Esophagus (tissue), 2 donors: ENCODE data around the gene TIAM1. TPM values are rescaled to one million over a fixed set of nuclear protein-coding genes. Genes with fewer than 3 reads are reported as not detected.
A peak's percentile ranks its signal among the peaks of the same experiment; 100 is the strongest.

ENCODE experiments used
- H3K27ac ChIP-seq, 2 donors: one replicate each; pipeline ENCODE4 v1.5.1; 2013; ENCODE audit warnings: low read depth in 2 of 2, mild to moderate bottlenecking in 2 of 2, inconsistent platforms in 1 of 2, low read length in 1 of 2, moderate library complexity in 1 of 2
- H3K27me3 ChIP-seq, 2 donors: one replicate each; pipeline ENCODE4 v1.6.1; 2013; ENCODE audit warnings: low read length in 2 of 2, control low read depth in 1 of 2, mild to moderate bottlenecking in 1 of 2; ENCODE audit not compliant: insufficient read depth in 2 of 2, control insufficient read depth in 1 of 2
- H3K36me3 ChIP-seq, 2 donors: one replicate each; pipeline ENCODE4 v1.6.1; 2013; ENCODE audit warnings: low read length in 1 of 2; ENCODE audit not compliant: control insufficient read depth in 2 of 2, insufficient read depth in 2 of 2
- H3K4me1 ChIP-seq, 2 donors: one replicate each; pipeline ENCODE4 v1.6.1; 2013; ENCODE audit warnings: low read length in 1 of 2; ENCODE audit not compliant: control insufficient read depth in 2 of 2, insufficient read depth in 2 of 2
- H3K4me3 ChIP-seq, 2 donors: one replicate each; pipeline ENCODE4 v1.5.1; 2013; ENCODE audit warnings: low read length in 2 of 2, mild to moderate bottlenecking in 2 of 2, low read depth in 1 of 2, moderate library complexity in 1 of 2
- H3K9me3 ChIP-seq, 2 donors: one replicate each; pipeline ENCODE4 v1.6.1; 2013; ENCODE audit warnings: mild to moderate bottlenecking in 2 of 2, low read depth in 1 of 2, low read length in 1 of 2, moderate library complexity in 1 of 2; ENCODE audit not compliant: control insufficient read depth in 2 of 2, insufficient read depth in 1 of 2
- WGBS, 2 donors: extraction: QIAGEN DNeasy Blood & Tissue Kit; methylation state at CpG; one replicate each; pipeline ENCODE4 v1.1.7; 2013; 5-methylcytosine and 5-hydroxymethylcytosine counted together
- polyA plus RNA-seq, 2 donors: library from polyadenylated mRNA; stranded (reverse); fragments of 200-250 nt; gene quantifications; one replicate each; pipeline ENCODE4 v1.2.3, GENCODE V29; 2013
- donor health status: healthy with polysubstance abuse.
- donor health status: Bipolar disorder and iron deficiency.

The TIAM1 gene
- polyA plus RNA-seq, 2 donors: 19.5 to 24.3 TPM

- no peaks in the 10 kb centered on the region for H3K27me3 ChIP-seq
- WGBS, 2 donors: 61 to 72% methylated on average over 6 of the region's 6 CpGs
- no peak overlapping the region for H3K27ac ChIP-seq
- H3K4me3 ChIP-seq: no peak overlapping the region
- no peaks in the 10 kb centered on the region for H3K4me1 ChIP-seq
- no peaks in the 10 kb centered on the region for H3K9me3 ChIP-seq
- no peaks in the 10 kb centered on the region for H3K36me3 ChIP-seq
Observed at GRCh38 chr21:31371715-31372470, 27.8 kb upstream of the TIAM1 start.

DNA sequence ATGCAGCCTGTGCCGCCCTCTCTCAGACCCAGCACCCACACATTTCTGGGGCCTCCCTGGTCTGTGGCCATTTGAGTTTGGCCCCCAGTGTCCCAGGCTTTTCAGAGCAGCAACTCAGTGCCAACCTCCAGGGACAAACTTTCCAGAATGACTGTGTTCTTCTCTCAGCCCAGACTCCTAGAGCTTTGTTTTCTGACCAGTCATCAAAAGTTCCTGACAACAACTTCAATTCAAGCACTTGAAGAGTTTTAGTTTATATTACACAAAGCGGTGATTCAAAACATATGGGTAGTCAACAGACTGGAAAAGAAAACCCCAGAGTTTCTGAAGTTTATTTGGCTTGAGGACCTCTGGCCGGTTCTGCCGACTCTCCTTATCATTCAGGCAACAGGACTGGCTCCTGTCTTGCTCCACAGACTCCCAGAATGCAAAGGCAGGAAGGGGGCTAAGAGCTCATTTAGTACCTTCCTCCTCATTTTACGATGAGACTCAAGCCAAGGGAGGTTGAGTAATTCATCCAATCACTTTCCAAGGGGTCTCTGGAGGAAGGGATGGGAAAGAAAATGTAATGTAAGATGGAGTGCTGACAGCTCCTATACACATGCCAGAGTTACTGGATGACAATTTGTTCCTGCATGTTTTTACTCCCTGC lies 27.0 kb upstream of the TIAM1 start:
- Histone ChIP-seq H3K4me3 (no peak overlapping the region), H3K27ac (no peak overlapping the region), H3K4me1 (no peaks in the 10 kb centered on the region), H3K9me3 (no peaks in the 10 kb centered on the region), H3K27me3 (no peaks in the 10 kb centered on the region), H3K36me3 (no peaks in the 10 kb centered on the region)
- 67 to 79% methylated on average over 5 of the region's 5 CpGs for WGBS, 2 donors

DNA sequence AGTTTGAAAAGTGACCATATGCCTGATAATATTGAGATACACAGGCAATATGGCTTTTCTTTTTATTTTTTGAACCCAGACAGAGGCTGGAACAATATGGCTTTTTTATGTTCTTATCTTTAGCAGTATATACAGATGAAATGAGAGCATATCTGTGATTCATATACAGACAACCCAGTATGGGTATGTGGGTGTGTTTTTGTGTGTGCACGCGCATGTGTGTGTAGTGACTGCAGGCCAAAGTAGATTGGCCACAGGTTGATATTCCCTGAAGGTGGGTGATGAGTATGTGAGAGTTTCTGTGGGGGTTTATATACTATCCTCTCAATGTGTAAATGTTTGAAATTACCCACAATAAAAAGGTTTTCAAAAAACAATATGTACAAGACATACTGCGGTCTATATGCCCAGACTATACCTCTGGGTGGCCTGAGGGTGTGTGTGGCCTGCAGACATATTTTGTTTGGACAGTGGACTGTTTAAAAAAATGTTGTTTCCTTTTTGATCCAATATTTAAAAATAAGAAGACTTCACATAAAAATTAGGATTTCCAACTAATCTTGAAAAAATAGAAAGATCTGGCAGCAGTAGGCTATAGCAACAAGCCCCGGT lies 26.3 kb upstream of the TIAM1 start:
- H3K4me1 ChIP-seq: no peaks in the 10 kb centered on the region
- no peak overlapping the region for H3K27ac ChIP-seq
- no peak overlapping the region for H3K4me3 ChIP-seq

GRCh38 chr21:31368361-31368760 lies 24.3 kb upstream of the TIAM1 start:
- Histone ChIP-seq H3K4me3 (no peak overlapping the region), H3K27me3 (no peaks in the 10 kb centered on the region), H3K4me1 (no peaks in the 10 kb centered on the region), H3K27ac (no peak overlapping the region), H3K36me3 (no peaks in the 10 kb centered on the region), H3K9me3 (no peaks in the 10 kb centered on the region)
- 76 to 83% methylated on average over 7 of the region's 7 CpGs for WGBS, 2 donors

More for the DNA sequence above, 26.3 kb upstream of the TIAM1 start:
- no peaks in the 10 kb centered on the region for H3K27me3 ChIP-seq
- WGBS, 2 donors: 85 to 89% methylated on average over 4 of the region's 4 CpGs
- H3K9me3 ChIP-seq: no peaks in the 10 kb centered on the region
- H3K36me3 ChIP-seq: no peaks in the 10 kb centered on the region

GRCh38 chr21:31367801-31368200 lies 23.7 kb upstream of the TIAM1 start:
- H3K4me1 ChIP-seq: no peaks in the 10 kb centered on the region
- no peak overlapping the region for H3K4me3 ChIP-seq
- no peak overlapping the region for H3K27ac ChIP-seq
- no peaks in the 10 kb centered on the region for H3K27me3 ChIP-seq
- no peaks in the 10 kb centered on the region for H3K9me3 ChIP-seq
- WGBS, 2 donors: 90 to 95% methylated on average over 2 of the region's 2 CpGs
- H3K36me3 ChIP-seq: no peaks in the 10 kb centered on the region

DNA sequence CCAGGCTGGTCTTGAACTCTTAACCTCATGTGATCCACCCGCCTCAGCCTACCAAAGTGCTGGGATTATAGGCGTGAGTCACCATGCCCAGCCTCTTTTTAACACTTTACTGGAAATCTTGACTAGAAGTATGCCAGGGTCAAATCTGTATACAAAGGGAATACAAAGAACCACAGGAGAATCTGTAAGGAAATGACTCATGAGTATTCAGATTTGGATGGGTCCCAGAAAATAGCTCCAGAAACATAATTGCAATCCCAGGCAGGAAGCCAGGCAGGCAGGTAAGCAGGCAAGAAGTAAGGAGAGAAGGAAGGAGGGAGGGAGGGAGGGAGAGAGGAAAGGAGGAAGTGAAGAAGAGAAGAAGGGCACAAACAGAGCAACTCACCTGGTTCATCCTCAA lies 22.8 kb upstream of the TIAM1 start:
- peak overlapping the region in 1 of 2 donors; percentile 8 for H3K27ac ChIP-seq
- no peaks in the 10 kb centered on the region for H3K9me3 ChIP-seq
- no peaks in the 10 kb centered on the region for H3K36me3 ChIP-seq
- no peak overlapping the region for H3K4me3 ChIP-seq
- H3K4me1 ChIP-seq: no peaks in the 10 kb centered on the region
- H3K27me3 ChIP-seq: no peaks in the 10 kb centered on the region
- WGBS, 2 donors: 36 to 58% methylated on average over 2 of the region's 2 CpGs

GRCh38 chr21:31364253-31364945 lies 20.3 kb upstream of the TIAM1 start:
- H3K4me3 ChIP-seq: no peak overlapping the region
- H3K9me3 ChIP-seq: no peaks in the 10 kb centered on the region
- H3K36me3 ChIP-seq: no peaks in the 10 kb centered on the region
- no peak overlapping the region for H3K27ac ChIP-seq
- no peaks in the 10 kb centered on the region for H3K27me3 ChIP-seq
- H3K4me1 ChIP-seq: no peaks in the 10 kb centered on the region
- WGBS, 2 donors: 87 to 92% methylated on average over 4 of the region's 4 CpGs

GRCh38 chr21:31363720-31364119 lies 19.7 kb upstream of the TIAM1 start:
- no peaks in the 10 kb centered on the region for H3K9me3 ChIP-seq
- H3K4me1 ChIP-seq: no peaks in the 10 kb centered on the region
- WGBS, 2 donors: 51 to 64% methylated on average over 1 of the region's 1 CpG
- H3K4me3 ChIP-seq: no peak overlapping the region
- H3K36me3 ChIP-seq: no peaks in the 10 kb centered on the region
- H3K27me3 ChIP-seq: no peaks in the 10 kb centered on the region
- H3K27ac ChIP-seq: no peak overlapping the region

DNA sequence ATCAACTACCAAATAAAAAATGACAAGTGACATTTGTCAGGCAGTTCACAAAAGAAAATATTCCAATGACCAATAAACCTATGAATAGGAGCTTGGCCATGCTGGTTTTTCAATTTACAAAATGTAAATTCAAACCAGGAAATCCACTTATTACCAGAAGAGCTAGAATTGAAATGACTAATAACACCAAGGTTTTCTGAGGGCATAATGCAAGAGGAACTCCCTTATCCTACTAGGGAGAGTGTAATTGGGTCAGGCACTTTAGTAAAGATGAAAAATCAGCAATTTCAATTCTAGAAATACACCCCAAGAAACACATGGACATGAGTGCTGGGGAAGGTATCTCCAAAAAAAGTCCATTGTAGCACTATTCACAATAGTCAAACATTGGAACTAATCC lies 16.7 kb upstream of the TIAM1 start:
- H3K4me3 ChIP-seq: no peak overlapping the region
- no peaks in the 10 kb centered on the region for H3K4me1 ChIP-seq
- H3K36me3 ChIP-seq: no peaks in the 10 kb centered on the region
- H3K27me3 ChIP-seq: no peaks in the 10 kb centered on the region
- H3K27ac ChIP-seq: no peak overlapping the region
- no peaks in the 10 kb centered on the region for H3K9me3 ChIP-seq
